NCI-H2107 treated with DMSO at 0.1 percent for 48 hours (cell line): ENCODE results near the gene PPP1R17.
A peak's percentile ranks its signal among the peaks of the same experiment; 100 is the strongest.

Source experiments
- DNase-seq: peaks from one replicate; lab custom pipeline; 2025; ENCODE audit not compliant: unreplicated experiment; lab: John Stamatoyannopoulos, UW

Gene PPP1R17

GRCh38 chr7:31699050-31699449, 12.0 kb downstream of the PPP1R17 start:
- DNase-seq: no peak

GRCh38 chr7:31702354-31702753, 15.3 kb downstream of the PPP1R17 start:
- DNase-seq: no peak

GRCh38 chr7:31705377-31705776, 18.4 kb downstream of the PPP1R17 start:
- DNase-seq: no peak

GRCh38 chr7:31707089-31707488, 20.1 kb downstream of the PPP1R17 start:
- DNase-seq: no peak

DNA sequence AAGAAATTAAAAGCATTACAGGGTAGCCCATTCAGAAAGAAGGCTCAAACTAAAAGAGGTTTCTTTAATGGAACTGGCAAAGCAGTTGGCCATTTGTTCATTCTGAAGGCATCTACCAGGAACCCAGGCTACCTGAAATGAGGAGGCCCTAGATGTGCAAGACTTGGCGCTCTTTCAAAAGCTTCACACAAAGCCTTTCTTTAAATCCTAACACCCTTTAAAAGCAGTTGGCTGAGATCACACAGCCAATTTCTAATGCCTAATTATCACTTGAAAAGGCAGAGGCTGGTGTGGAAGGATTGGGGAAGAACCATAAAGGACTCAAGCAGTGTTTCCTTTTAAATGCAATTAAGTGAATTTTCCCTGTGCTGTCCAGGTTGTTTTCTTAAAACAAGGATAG, 23.2 kb downstream of the PPP1R17 start:
- DNase-seq: no peak

GRCh38 chr7:31716355-31716754, 29.3 kb downstream of the PPP1R17 start:
- no peak for DNase-seq

GRCh38 chr7:31720366-31720765, 33.4 kb downstream of the PPP1R17 start:
- no peak for DNase-seq

DNA sequence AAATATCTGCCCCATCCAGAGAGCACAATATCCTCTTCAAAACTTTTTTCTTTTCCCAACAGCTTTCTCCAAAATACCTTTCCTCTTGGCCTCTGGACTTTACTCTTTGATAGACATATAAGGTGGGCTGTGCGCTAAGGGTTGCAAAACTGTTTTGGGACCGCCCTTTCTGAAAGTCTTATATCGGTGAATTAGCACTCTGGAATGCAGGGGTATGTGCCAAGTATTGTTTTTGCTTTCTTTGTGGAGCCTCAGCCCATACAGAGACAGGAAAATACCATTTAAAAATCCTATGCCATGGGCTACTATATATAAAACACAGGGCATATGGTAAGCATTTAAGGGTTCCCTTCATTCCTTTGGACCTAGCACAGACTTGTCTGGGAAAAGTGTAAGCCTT, 37.7 kb downstream of the PPP1R17 start:
- DNase-seq: no peak

DNA sequence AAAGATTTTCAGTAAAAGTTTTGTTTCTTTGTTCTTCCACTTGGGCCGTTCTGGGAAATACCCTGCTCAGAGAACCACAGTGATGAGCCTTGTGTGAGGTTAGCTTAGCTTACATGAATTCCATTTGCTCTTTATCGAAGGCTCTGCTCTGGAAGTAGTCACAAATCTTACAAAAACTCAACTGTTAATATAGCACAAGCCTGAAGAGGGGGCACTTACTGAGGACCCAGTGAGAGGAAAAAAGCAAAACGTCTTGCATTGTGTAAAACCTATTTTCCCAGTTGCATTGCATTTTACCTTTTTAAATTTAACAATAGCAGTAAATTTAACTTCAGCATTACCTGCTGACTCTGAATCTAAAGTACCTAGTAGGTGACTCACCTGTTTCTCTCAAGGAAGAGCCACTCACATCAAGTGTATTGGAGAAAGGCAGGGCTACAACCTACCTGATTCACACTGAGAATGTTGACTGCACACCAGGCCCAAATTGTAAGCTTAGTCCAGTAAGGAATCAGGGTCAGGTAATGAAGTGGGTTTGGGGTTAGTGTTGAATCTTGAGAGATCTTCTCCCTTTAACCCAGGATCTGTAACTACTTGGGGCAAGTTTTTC, 42.3 kb downstream of the PPP1R17 start:
- DNase-seq: no peak

- DNase-seq: no peak
Measured at GRCh38 chr7:31734456-31734855, 47.4 kb downstream of the PPP1R17 start.

- DNase-seq: peak; percentile 68
Measured at GRCh38 chr7:31735991-31736982, 49.3 kb downstream of the PPP1R17 start.

DNA sequence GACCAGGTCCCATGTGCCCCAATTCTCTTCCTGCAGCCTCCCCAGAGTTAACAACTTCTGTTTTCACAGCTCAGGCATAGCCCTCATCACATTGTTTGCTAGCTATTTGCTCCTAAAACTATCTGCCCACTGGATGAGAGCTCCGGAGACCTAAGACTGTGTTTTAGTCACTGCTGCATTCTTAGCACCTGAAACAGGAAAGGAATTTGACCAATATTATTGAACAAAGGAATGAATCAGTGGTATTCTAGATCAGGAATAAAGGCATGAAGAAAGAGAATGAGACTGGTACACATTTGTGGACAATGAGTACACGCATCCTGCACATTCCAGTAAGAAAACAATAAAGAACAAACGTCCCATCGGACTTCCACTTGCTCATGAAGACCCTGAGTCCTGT, 54.8 kb downstream of the PPP1R17 start:
- no peak for DNase-seq

GRCh38 chr7:31744294-31744874, 57.4 kb downstream of the PPP1R17 start:
- peak; percentile 33 for DNase-seq

GRCh38 chr7:31747553-31747952, 60.5 kb downstream of the PPP1R17 start:
- DNase-seq: no peak

DNA sequence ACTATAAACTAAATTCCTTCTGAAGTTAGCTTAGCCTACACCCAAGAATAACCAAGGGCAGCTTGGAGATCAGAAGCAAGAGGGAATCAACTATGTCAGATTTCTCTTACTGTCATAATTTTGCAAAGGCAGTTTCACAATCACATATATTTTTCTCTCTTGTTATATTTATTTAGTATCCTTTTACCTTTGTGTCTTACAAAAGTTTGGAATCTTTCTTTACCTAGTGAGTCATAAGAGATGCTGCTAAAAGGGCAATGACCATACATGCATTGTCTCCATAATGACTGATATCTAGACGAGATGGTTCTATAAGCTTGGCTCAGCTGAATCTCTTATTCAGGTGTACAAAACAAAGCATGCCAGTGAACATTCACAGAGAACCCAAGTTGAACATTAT, 61.1 kb downstream of the PPP1R17 start:
- DNase-seq: no peak

DNA sequence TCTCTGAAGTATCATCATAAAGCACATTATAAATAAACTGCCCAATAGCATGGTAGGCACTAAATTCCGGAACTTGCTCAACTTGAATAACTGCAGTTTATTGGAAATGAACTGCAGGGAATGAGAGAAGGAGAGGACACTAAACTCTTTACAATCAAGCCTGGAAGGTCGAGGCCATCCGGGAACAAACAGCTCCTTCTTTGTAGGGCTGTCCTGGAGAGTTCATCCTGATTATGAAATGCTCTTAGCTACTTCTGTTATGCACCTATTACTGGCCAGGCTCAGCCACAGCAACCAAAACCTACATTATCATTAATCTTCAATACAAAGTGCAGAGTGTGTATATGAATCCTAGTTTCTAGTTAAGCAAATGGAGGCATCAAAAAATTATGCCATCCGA, 64.7 kb downstream of the PPP1R17 start:
- DNase-seq: no peak
